Measurements from ENCODE around the gene PARD6A. TPM values are rescaled to one million over a fixed set of nuclear protein-coding genes. Genes with fewer than 3 reads are reported as not detected.
"Not testable (repeated sequence)": the region's sequence is repeated elsewhere in the genome, so short reads cannot be mapped to it uniquely, and the experiment has no call there.

PARD6A gene
- total RNA-seq, 1 donor from 2014 or later: 3.9 TPM

- DNase-seq (ENCODE audit: low spot score): no peak
Measured at GRCh38 chr16:67683767-67684166, 23.0 kb downstream of the PARD6A start.

- no peak for DNase-seq (ENCODE audit: low spot score)
Measured at GRCh38 chr16:67685388-67686112, 24.8 kb downstream of the PARD6A start.

- not testable (repeated sequence) for DNase-seq (ENCODE audit: low spot score)
Measured at GRCh38 chr16:67693517-67694285, 32.9 kb downstream of the PARD6A start.

GRCh38 chr16:67694611-67695010 lies 33.9 kb downstream of the PARD6A start:
- DNase-seq (ENCODE audit: low spot score): no peak

GRCh38 chr16:67697422-67698185 lies 36.8 kb downstream of the PARD6A start:
- DNase-seq (ENCODE audit: low spot score): no peak

GRCh38 chr16:67699265-67699664 lies 38.5 kb downstream of the PARD6A start:
- no peak for DNase-seq (ENCODE audit: low spot score)

GRCh38 chr16:67701420-67701819 lies 40.7 kb downstream of the PARD6A start:
- DNase-seq (ENCODE audit: low spot score): no peak

GRCh38 chr16:67702130-67702529 lies 41.4 kb downstream of the PARD6A start:
- DNase-seq (ENCODE audit: low spot score): no peak

- DNase-seq (ENCODE audit: low spot score): no peak
Measured at GRCh38 chr16:67703626-67704025, 42.9 kb downstream of the PARD6A start.

- DNase-seq (ENCODE audit: low spot score): no peak
Measured at GRCh38 chr16:67704110-67704509, 43.4 kb downstream of the PARD6A start.

GRCh38 chr16:67707210-67707609 lies 46.5 kb downstream of the PARD6A start:
- no peak for DNase-seq (ENCODE audit: low spot score)

- no peak for DNase-seq (ENCODE audit: low spot score)
Measured at GRCh38 chr16:67707790-67708189, 47.0 kb downstream of the PARD6A start.

GRCh38 chr16:67708368-67708771 lies 47.6 kb downstream of the PARD6A start:
- no peak for DNase-seq (ENCODE audit: low spot score)

- DNase-seq (ENCODE audit: low spot score): no peak
Measured at GRCh38 chr16:67709050-67709449, 48.3 kb downstream of the PARD6A start.

- no peak for DNase-seq (ENCODE audit: low spot score)
Measured at GRCh38 chr16:67710607-67711006, 49.8 kb downstream of the PARD6A start.

Other genes with a start within 250 kb of the PARD6A start
- 9.5 TPM for gene ZDHHC1, start 244.5 kb upstream of the PARD6A start, total RNA-seq
- gene HSD11B2, start 229.8 kb upstream of the PARD6A start, total RNA-seq: 0.71 TPM
- gene ATP6V0D1, start 179.8 kb upstream of the PARD6A start, total RNA-seq: 89.5 TPM
- gene AGRP, start 177.4 kb upstream of the PARD6A start, total RNA-seq: not detected
- gene RIPOR1, start 132.1 kb upstream of the PARD6A start, total RNA-seq: 107 TPM
- gene CTCF, start 98.4 kb upstream of the PARD6A start, total RNA-seq: 26.2 TPM
- gene CARMIL2, start 15.8 kb upstream of the PARD6A start, total RNA-seq: 0.96 TPM
- gene ACD, start 700 bp upstream of the PARD6A start, total RNA-seq: 11.5 TPM
- 11.4 TPM for gene ENKD1, start 5.8 kb downstream of the PARD6A start, total RNA-seq
- 2.9 TPM for gene C16orf86, start 5.9 kb downstream of the PARD6A start, total RNA-seq
- 16.7 TPM for gene GFOD2, start 58.4 kb downstream of the PARD6A start, total RNA-seq
- gene RANBP10, start 145.6 kb downstream of the PARD6A start, total RNA-seq: 14.5 TPM
- 1.1 TPM for gene TSNAXIP1, start 145.9 kb downstream of the PARD6A start, total RNA-seq
- gene THAP11, start 181.4 kb downstream of the PARD6A start, total RNA-seq: 21.6 TPM
- gene NUTF2, start 186.0 kb downstream of the PARD6A start, total RNA-seq: 87.6 TPM
- 35.5 TPM for gene CENPT, start 186.7 kb downstream of the PARD6A start, total RNA-seq
- gene EDC4, start 212.1 kb downstream of the PARD6A start, total RNA-seq: 41.3 TPM
- not detected for gene NRN1L, start 223.9 kb downstream of the PARD6A start, total RNA-seq
- gene PSKH1, start 232.3 kb downstream of the PARD6A start, total RNA-seq: 28.6 TPM